Upper lobe of left lung (tissue), 6 donors: ENCODE data around the gene SF3A2. TPM values are rescaled to one million over a fixed set of nuclear protein-coding genes. Genes with fewer than 3 reads are reported as not detected.

Experiments used
- ATAC-seq, 2 donors: fragments of 200-7000 bp; cut with Tn5 transposase; one replicate each; pipeline ENCODE4 v1.9.1; 2022; ENCODE audit warnings: mild to moderate bottlenecking in 2 of 2, moderate library complexity in 2 of 2; ENCODE audit not compliant: low FRiP score in 2 of 2
- DNase-seq, 2 donors: peaks; one replicate each; pipeline ENCODE4 v3.0.0-alpha.2; 2019 to 2020
- H3K27ac ChIP-seq, 4 donors: fragments of 200-600 bp; sonication (generic); one replicate each; pipeline ENCODE4 v1.5.1; 2016 to 2019
- H3K27me3 ChIP-seq, 4 donors: fragments of 200-600 bp; sonication (generic); one replicate each; pipeline ENCODE4 v1.5.1; 2017 to 2019
- H3K36me3 ChIP-seq, 4 donors: fragments of 200-600 bp; sonication (generic); one replicate each; pipeline ENCODE4 v1.5.1; 2016 to 2019
- H3K4me1 ChIP-seq, 4 donors: fragments of 200-600 bp; sonication (generic); one replicate each; pipeline ENCODE4 v1.5.1; 2018 to 2019
- H3K4me3 ChIP-seq, 4 donors: fragments of 200-600 bp; sonication (generic); one replicate each; pipeline ENCODE4 v1.5.1; 2017 to 2019; ENCODE audit warnings: mild to moderate bottlenecking in 2 of 4, moderate library complexity in 1 of 4
- H3K9me3 ChIP-seq, 4 donors: fragments of 200-600 bp; sonication (generic); one replicate each; pipeline ENCODE4 v1.5.1; 2018 to 2019
- CTCF ChIP-seq, 6 experiments: fragments of 450-650 bp in 4 of 6; fragments of 200-600 bp in 2 of 6; sonication (generic) in 2 of 6; IDR thresholded peaks; one replicate each; pipeline ENCODE4 v1.5.1; 2016 to 2019; ENCODE audit warnings: antibody characterized with exemption in 6 of 6
- EP300 ChIP-seq, 4 donors: sonication (generic); formaldehyde crosslinking; IDR thresholded peaks; one replicate each; pipeline ENCODE4 v1.5.1; 2017; ENCODE audit warnings: antibody characterized with exemption in 4 of 4, control low read depth in 2 of 4
- POLR2A ChIP-seq, 4 donors: fragments of 450-650 bp; IDR thresholded peaks; one replicate each; pipeline ENCODE4 v1.5.1; 2016 to 2017; ENCODE audit warnings: antibody characterized with exemption in 4 of 4, mild to moderate bottlenecking in 2 of 4
- POLR2AphosphoS5 ChIP-seq, 2 donors: sonication (generic); formaldehyde crosslinking; IDR thresholded peaks; one replicate each; pipeline ENCODE4 v1.5.1; 2017; ENCODE audit warnings: antibody characterized with exemption in 2 of 2
- WGBS, 2 donors: methylation state at CpG; one replicate each; pipeline ENCODE4 v1.1.5; 2017 to 2018; 5-methylcytosine and 5-hydroxymethylcytosine counted together
- total RNA-seq, 6 donors: library from RNA; depleted of rRNA in 4 of 6; stranded (reverse); fragments of >200 nt in 4 of 6; gene quantifications; one replicate each; pipeline versions ENCODE4 v1.1.0 to v1.2.1, GENCODE V29; 2016 to 2021
- donor health status: DM: no; HTN: no; CAD: no; lungs with moderate emphysema.
- donor health status: DM: no; HTN: yes; CAD: no; lungs with severe emphysema.

The SF3A2 gene
- total RNA-seq, 6 donors from 2014 or later, result 39.8 to 104 (median 70.7) TPM

- no peak for TF ChIP-seq CTCF (IDR thresholded peaks at IDR 0.05)
- Histone ChIP-seq H3K9me3 (no peaks in the 10 kb centered on the region), H3K4me1 (peaks cover 14 to 27% (median 15%) of the 10 kb centered on the region in 4 donors), H3K27ac (peak overlapping the region in 3 of 4 donors; percentile 10 to 22 (median 21)), H3K36me3 (peaks cover 25 to 80% (median 71%) of the 10 kb centered on the region in 4 donors), H3K27me3 (no peaks in the 10 kb centered on the region), H3K4me3 (no peak overlapping the region)
- no peak for ATAC-seq
- WGBS, 2 donors, result 75 to 84% methylated on average over 6 to 12 of the region's 12 CpGs
- DNase-seq, result peak in 1 of 2 donors; percentile 75
These were observed 5.7 kb upstream of the SF3A2 start for GRCh38 chr19:2230807-2231533.

GRCh38 chr19:2231621-2232221, 4.9 kb upstream of the SF3A2 start:
- H3K27ac ChIP-seq, result peak overlapping the region in 2 of 4 donors; percentile 10 to 22
- no peak overlapping the region for H3K4me3 ChIP-seq
- peaks cover 22 to 73% (median 63%) of the 10 kb centered on the region in 4 donors for H3K36me3 ChIP-seq
- H3K9me3 ChIP-seq, result no peaks in the 10 kb centered on the region
- H3K4me1 ChIP-seq, result peaks cover 14 to 27% (median 15%) of the 10 kb centered on the region in 4 donors
- peak in 1 of 2 donors; percentile 79 for DNase-seq
- no peaks in the 10 kb centered on the region for H3K27me3 ChIP-seq
- no peak for ATAC-seq
- WGBS, 2 donors, result 88% methylated on average over 15 of the region's 21 CpGs; no CpG with 5 or more reads in 1 of the 2 donors
- peak in 1 of 6 experiments; percentile 11 for TF ChIP-seq CTCF (IDR thresholded peaks at IDR 0.05)
- no peak for TF ChIP-seq POLR2A (IDR thresholded peaks at IDR 0.05)

- Histone ChIP-seq H3K4me3 (no peak overlapping the region), H3K27ac (peak overlapping the region in 1 of 4 donors; percentile 35), H3K27me3 (no peaks in the 10 kb centered on the region), H3K9me3 (no peaks in the 10 kb centered on the region), H3K36me3 (peaks cover 16 to 65% (median 55%) of the 10 kb centered on the region in 4 donors), H3K4me1 (peaks cover 18 to 34% (median 19%) of the 10 kb centered on the region in 4 donors)
- no peak for TF ChIP-seq EP300 (IDR thresholded peaks at IDR 0.05)
- TF ChIP-seq POLR2A (IDR thresholded peaks at IDR 0.05), result no peak
- no peak for TF ChIP-seq CTCF (IDR thresholded peaks at IDR 0.05)
- no peak for TF ChIP-seq POLR2AphosphoS5 (IDR thresholded peaks at IDR 0.05)
- WGBS, 2 donors, result 87 to 89% methylated on average over 22 to 28 of the region's 30 CpGs
- DNase-seq (peak in 1 of 2 donors; percentile 72), ATAC-seq (no peak)
These were observed 4.1 kb upstream of the SF3A2 start for GRCh38 chr19:2232286-2233151.

- H3K27me3 ChIP-seq, result no peaks in the 10 kb centered on the region
- ATAC-seq (no peak), DNase-seq (peak in 1 of 2 donors; percentile 78)
- TF ChIP-seq CTCF (IDR thresholded peaks at IDR 0.05), result no peak
- TF ChIP-seq POLR2AphosphoS5 (IDR thresholded peaks at IDR 0.05), result no peak
- no peak for TF ChIP-seq EP300 (IDR thresholded peaks at IDR 0.05)
- TF ChIP-seq POLR2A (IDR thresholded peaks at IDR 0.05), result no peak
- H3K9me3 ChIP-seq, result no peaks in the 10 kb centered on the region
- 90 to 91% methylated on average over 12 to 25 of the region's 25 CpGs for WGBS, 2 donors
- H3K4me1 ChIP-seq, result peaks cover 30 to 46% (median 31%) of the 10 kb centered on the region in 4 donors
- H3K36me3 ChIP-seq, result peaks cover 12 to 53% (median 44%) of the 10 kb centered on the region in 4 donors
- peak overlapping the region in 1 of 4 donors; percentile 9 for H3K27ac ChIP-seq
- no peak overlapping the region for H3K4me3 ChIP-seq
These were observed 2.9 kb upstream of the SF3A2 start for GRCh38 chr19:2233601-2234280.
